Measurements from ENCODE around the gene SUCLG1. TPM values are rescaled to one million over a fixed set of nuclear protein-coding genes. Genes with fewer than 3 reads are reported as not detected.

Gene SUCLG1
- polyA plus RNA-seq, 1 donor (not counting 4 experiments of a cell fraction or from before 2014, with no cell fraction given) = 83.6 TPM

DNA sequence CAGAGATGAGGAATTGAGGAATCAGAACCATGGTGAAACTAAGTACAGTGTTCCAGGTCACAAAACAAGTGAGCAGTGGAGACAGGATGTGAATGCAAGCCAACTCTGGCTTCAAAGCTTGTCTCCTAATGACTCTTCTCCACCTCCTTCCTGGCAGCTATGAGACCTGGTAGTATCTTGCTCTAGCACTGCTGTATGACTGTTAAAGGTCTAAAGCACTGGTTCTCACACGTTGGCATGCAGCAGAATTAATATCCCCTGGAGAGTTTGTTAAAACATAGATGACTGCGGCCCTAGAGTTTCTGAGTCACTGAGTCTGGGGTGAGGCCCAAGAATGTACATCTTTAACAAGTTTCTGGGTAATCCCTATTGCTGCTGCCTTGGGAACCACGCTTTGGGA is 63.3 kb downstream of the SUCLG1 start:
- no peak for FAIRE-seq
- Histone ChIP-seq H3K4me1 (ENCODE audit: control insufficient read depth, extremely low read depth, insufficient read depth, low read length) (no peaks in the 10 kb centered on the region), H3K9ac (ENCODE audit: control insufficient read depth, extremely low read depth, insufficient read depth, low read length) (no peak overlapping the region), H3K4me3 (ENCODE audit: control insufficient read depth in 2 of 3, extremely low read depth in 1 of 3, insufficient read depth in 2 of 3, low read depth in 1 of 3, low read length in 3 of 3) (no peak overlapping the region), H3K4me2 (ENCODE audit: control insufficient read depth, extremely low read depth, insufficient read depth, low read depth, low read length) (no peak overlapping the region), H3K27ac (ENCODE audit: control insufficient read depth, insufficient read depth, low read length) (no peak overlapping the region), H3K9me3 (ENCODE audit: control insufficient read depth, low read depth, low read length) (no peaks in the 10 kb centered on the region), H3K27me3 (ENCODE audit: control insufficient read depth, extremely low read depth, insufficient read depth, low read length) (no peaks in the 10 kb centered on the region), H3K79me2 (ENCODE audit: control insufficient read depth, insufficient read depth, low read length) (no peaks in the 10 kb centered on the region), H4K20me1 (ENCODE audit: control insufficient read depth, extremely low read depth, insufficient read depth, low read length) (no peaks in the 10 kb centered on the region), H3K9me1 (ENCODE audit: control insufficient read depth, extremely low read depth, insufficient read depth, low read length) (no peaks in the 10 kb centered on the region), H3K36me3 (ENCODE audit: control insufficient read depth in 2 of 2, extremely low read depth in 1 of 2, insufficient read depth in 2 of 2, low read length in 2 of 2) (no peaks in the 10 kb centered on the region), H2AFZ (ENCODE audit: control insufficient read depth, low read length) (no peak overlapping the region)
- dilution Hi-C loops (cut with MboI; ENCODE audit: extremely low pct_ligation_motif_present, low sequenced_read_pairs) = no loop called here
- no peak for DNase-seq (ENCODE audit: low read depth, low spot score)
- TF ChIP-seq, protein P1, sequence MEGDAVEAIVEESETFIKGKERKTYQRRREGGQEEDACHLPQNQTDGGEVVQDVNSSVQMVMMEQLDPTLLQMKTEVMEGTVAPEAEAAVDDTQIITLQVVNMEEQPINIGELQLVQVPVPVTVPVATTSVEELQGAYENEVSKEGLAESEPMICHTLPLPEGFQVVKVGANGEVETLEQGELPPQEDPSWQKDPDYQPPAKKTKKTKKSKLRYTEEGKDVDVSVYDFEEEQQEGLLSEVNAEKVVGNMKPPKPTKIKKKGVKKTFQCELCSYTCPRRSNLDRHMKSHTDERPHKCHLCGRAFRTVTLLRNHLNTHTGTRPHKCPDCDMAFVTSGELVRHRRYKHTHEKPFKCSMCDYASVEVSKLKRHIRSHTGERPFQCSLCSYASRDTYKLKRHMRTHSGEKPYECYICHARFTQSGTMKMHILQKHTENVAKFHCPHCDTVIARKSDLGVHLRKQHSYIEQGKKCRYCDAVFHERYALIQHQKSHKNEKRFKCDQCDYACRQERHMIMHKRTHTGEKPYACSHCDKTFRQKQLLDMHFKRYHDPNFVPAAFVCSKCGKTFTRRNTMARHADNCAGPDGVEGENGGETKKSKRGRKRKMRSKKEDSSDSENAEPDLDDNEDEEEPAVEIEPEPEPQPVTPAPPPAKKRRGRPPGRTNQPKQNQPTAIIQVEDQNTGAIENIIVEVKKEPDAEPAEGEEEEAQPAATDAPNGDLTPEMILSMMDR (optimal IDR thresholded peaks at IDR 0.05 in 1 of 3, IDR thresholded peaks at IDR 0.05 in 1 of 3, conservative IDR thresholded peaks at IDR 0.05 in 1 of 3; ENCODE audit: extremely low read depth in 1 of 3, insufficient read depth in 2 of 3, low read length in 3 of 3) = no peak
- no peak for TF ChIP-seq EZH2 (IDR thresholded peaks at IDR 0.05; ENCODE audit: low read length)

DNA sequence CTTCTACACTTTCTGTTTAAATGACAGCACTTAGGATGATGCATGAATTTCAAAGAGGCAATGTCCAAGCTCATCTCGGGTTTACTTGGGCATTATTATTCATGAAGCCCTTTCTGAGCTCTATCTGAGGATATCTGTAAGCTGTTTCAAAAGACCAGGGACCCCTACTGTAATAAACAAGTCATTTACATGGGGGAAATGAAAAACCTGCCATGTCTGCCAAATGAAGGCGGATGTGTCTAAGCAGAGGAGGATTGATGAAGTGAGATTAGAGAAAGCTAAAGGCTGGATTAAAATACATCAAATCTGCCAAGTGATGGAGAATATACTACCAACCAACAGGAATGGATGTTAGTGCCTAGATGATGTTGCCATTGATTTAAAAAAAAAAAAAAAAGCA is 64.5 kb downstream of the SUCLG1 start:
- Histone ChIP-seq H3K9me3 (ENCODE audit: control insufficient read depth, low read depth, low read length) (no peaks in the 10 kb centered on the region), H3K9ac (ENCODE audit: control insufficient read depth, extremely low read depth, insufficient read depth, low read length) (no peak overlapping the region), H2AFZ (ENCODE audit: control insufficient read depth, low read length) (no peak overlapping the region), H4K20me1 (ENCODE audit: control insufficient read depth, extremely low read depth, insufficient read depth, low read length) (no peaks in the 10 kb centered on the region), H3K36me3 (ENCODE audit: control insufficient read depth in 2 of 2, extremely low read depth in 1 of 2, insufficient read depth in 2 of 2, low read length in 2 of 2) (no peaks in the 10 kb centered on the region), H3K9me1 (ENCODE audit: control insufficient read depth, extremely low read depth, insufficient read depth, low read length) (no peaks in the 10 kb centered on the region), H3K79me2 (ENCODE audit: control insufficient read depth, insufficient read depth, low read length) (no peaks in the 10 kb centered on the region), H3K27ac (ENCODE audit: control insufficient read depth, insufficient read depth, low read length) (no peak overlapping the region), H3K27me3 (ENCODE audit: control insufficient read depth, extremely low read depth, insufficient read depth, low read length) (no peaks in the 10 kb centered on the region), H3K4me1 (ENCODE audit: control insufficient read depth, extremely low read depth, insufficient read depth, low read length) (no peaks in the 10 kb centered on the region), H3K4me3 (ENCODE audit: control insufficient read depth in 2 of 3, extremely low read depth in 1 of 3, insufficient read depth in 2 of 3, low read depth in 1 of 3, low read length in 3 of 3) (no peak overlapping the region), H3K4me2 (ENCODE audit: control insufficient read depth, extremely low read depth, insufficient read depth, low read depth, low read length) (no peak overlapping the region)
- TF ChIP-seq EZH2 (IDR thresholded peaks at IDR 0.05; ENCODE audit: low read length) = no peak
- TF ChIP-seq, protein P1 (optimal IDR thresholded peaks at IDR 0.05 in 1 of 3, IDR thresholded peaks at IDR 0.05 in 1 of 3, conservative IDR thresholded peaks at IDR 0.05 in 1 of 3; ENCODE audit: extremely low read depth in 1 of 3, insufficient read depth in 2 of 3, low read length in 3 of 3) = no peak
- DNase-seq (ENCODE audit: low read depth, low spot score) = no peak
- FAIRE-seq = no peak
- dilution Hi-C loops (cut with MboI; ENCODE audit: extremely low pct_ligation_motif_present, low sequenced_read_pairs) = no loop called here
